ENCODE data around the gene CACNA2D4.
"Not testable (repeated sequence)": the region's sequence is repeated elsewhere in the genome, so short reads cannot be mapped to it uniquely, and the experiment has no call there.

Gene CACNA2D4

GRCh38 chr12:1830401-1830845, 88.0 kb downstream of the CACNA2D4 start:
- no peak for DNase-seq (ENCODE audit: low read depth)

DNA sequence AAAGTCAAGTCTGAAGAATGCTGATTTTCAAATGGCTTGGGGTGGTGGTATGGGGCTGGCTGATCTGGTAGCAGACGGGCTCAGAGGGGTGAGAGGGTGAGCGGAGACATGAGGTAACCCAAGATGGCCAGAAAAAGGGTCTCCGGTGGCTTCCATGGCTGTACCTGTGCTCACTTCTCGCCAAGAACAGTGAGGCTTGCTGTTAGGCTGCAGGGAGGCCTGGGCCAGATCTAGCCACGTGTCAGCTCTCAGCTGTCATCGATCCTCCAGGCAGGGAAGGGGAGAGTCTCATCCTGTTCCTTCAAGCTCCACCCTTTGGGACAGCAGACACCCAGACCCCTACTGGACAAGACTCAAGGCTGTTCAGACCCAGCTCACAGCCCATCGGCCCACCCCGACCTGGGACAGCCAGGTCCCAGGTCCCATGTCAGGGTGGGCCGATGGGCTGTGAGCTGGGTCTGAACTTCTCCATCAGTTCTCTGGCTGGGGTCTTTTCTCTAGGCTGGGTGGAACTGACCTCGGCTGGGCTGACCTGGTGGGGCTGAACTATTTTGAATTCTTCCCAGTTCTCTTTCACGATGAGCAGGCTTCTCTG, 89.0 kb downstream of the CACNA2D4 start:
- DNase-seq (ENCODE audit: low read depth): no peak

DNA sequence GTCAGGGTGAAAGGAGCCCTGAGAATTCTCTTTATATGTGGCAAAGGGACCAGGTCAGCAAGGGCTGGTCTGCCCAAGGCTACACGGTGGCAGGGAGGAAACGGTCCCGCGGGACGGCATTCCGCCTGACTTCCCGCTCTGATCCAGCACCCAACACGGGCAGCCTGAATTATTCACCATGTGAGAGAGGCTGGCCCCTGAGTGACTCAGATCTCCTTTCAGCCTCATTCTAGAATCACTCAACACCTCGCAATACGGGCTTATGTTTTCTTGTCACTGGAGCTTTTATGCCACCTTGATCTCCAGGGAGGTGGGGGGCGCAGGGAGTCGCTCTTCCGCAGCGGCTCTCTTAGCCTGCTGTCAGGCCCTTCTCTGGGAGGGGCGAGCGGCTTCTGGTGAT, 89.6 kb downstream of the CACNA2D4 start:
- DNase-seq (ENCODE audit: low read depth): no peak

DNA sequence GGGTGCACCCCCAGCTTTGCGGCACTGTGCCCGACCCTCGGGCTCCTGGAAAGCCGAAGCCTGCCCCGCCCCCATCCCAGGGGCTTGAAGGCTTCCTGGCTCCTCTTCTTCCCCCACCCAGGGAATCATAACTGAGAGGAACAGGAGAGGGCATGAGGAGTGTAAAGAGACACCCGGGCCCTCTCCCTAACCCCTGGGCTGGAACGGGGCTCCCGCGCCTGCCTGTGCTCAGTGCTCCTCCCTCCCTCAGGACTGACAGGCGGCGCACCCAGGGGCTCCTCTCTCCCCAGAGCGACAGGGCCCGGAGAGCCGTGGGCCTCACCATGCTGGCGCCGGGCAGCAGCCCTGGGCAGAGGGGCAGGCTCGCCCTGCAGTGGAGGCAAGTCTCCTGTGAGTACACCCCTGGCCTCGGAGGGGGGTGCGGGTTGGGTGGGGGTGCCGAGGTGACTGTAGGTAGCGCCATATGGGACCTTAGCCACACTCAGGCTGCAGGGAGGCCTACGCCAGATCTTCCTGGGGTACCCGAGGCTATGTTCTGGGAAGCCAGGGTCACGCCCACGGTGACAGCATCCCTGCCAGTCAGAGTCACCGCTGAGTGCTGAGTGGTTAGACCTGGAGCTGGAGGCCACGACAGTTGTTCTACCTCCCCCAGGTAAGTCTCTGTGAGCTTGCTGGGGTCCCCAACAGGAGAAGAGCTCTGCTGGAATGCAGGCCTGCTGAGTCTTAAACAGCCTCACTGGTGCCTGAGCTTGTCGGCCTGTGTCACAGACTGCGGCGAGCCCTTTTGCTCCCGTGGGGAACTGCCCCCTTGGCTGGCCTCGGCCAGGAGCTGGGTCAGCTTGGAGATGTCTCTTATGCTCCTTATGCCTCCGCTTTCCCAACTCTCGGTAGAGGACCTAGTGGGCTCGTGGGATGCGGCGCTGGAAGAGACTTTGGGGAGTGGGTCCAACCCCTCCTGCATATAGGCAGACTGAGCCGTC, 90.3 kb downstream of the CACNA2D4 start:
- no peak for DNase-seq (ENCODE audit: low read depth)

GRCh38 chr12:1826867-1827705, 91.4 kb downstream of the CACNA2D4 start:
- no peak for DNase-seq (ENCODE audit: low read depth)

- DNase-seq (ENCODE audit: low read depth): no peak
Measured at GRCh38 chr12:1826401-1826800, 92.1 kb downstream of the CACNA2D4 start.

DNA sequence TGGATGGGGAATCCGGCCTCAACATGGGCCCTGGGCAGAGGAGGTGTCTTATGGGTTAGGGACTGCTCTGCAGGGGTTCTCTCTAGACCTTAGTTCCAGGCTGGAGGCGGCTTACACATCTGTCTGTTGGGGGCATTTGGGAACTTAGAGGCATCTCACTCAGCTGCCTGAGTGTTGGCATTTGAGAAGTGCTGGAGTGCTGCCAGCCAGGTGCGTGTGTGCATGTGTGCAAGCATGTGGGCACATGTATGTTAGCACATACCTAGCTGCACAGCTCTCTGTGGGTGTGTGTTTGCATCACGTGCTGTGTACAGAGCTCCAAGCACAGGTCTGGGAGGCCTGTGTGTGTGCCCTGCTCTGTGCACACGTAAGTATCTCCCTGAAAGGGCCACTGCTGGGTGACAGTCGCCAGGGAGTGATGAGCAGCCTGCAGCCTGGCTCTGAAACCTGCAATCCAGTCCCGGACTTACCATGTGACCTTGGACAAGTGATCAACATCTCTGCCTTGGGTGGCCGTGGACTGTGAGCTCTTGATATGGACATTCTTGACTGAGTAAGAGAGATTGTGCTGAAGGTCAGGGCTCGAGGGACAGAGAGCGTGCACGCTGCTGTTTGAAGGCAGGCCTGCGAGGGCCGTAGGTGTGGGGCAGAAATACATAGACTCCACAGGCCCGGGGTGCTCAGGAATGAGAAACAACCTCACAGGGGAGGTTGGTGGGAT, 92.9 kb downstream of the CACNA2D4 start:
- no peak for DNase-seq (ENCODE audit: low read depth)

- no peak for DNase-seq (ENCODE audit: low read depth)
Measured at GRCh38 chr12:1823237-1823636, 95.2 kb downstream of the CACNA2D4 start.

GRCh38 chr12:1822699-1823098, 95.8 kb downstream of the CACNA2D4 start:
- DNase-seq (ENCODE audit: low read depth): no peak

GRCh38 chr12:1821805-1822204, 96.6 kb downstream of the CACNA2D4 start:
- no peak for DNase-seq (ENCODE audit: low read depth)

GRCh38 chr12:1820896-1821291, 97.6 kb downstream of the CACNA2D4 start:
- DNase-seq (ENCODE audit: low read depth): no peak

DNA sequence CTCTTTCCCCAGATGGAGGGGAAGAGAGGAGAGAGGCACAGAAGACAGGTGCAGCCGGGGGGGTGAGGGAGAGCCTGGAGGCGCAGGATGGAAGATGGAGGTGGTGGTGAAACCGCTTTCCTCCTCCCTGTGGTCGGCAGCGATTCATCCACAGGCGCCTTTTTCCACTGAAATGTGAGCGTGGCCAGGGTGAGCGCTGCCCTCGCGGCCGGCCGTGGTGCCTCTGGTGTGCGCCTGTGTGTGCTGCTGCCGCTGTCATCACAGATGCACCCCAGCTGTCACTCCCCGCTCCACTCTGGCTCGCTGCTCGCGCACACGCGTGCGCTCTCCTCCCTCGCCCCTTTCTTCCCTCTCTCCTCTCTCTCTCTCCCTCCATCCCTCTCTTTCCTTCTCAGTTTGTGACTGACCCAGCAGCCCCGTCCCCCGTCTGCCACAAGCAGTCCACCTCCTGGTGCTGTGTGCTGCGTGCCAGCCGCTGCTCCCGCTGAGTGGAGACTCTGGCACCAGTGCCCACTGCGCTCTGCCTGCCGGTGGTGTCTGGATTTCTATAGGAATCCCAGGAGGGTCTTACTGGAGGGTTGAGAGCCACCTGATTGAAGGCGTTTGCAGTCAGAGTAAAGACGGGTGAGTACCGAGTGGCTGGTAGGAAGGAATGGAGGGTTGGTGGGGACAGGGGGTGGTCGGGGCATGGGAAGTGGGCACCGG, 98.1 kb downstream of the CACNA2D4 start, which contains the start of gene LRTM2:
Gene LRTM2 (plus strand): TSS at position 375 of the 705 bp plus-strand sequence. CDS start 7,584 bp downstream, outside the sequence.
- DNase-seq (ENCODE audit: low read depth): no peak

GRCh38 chr12:1819571-1819970, 98.9 kb downstream of the CACNA2D4 start:
- no peak for DNase-seq (ENCODE audit: low read depth)

- DNase-seq (ENCODE audit: low read depth): no peak
Measured at GRCh38 chr12:1819050-1819449, 99.4 kb downstream of the CACNA2D4 start.

GRCh38 chr12:1817928-1818327, 100.5 kb downstream of the CACNA2D4 start:
- DNase-seq (ENCODE audit: low read depth): not testable (repeated sequence)

- no peak for DNase-seq (ENCODE audit: low read depth)
Measured at GRCh38 chr12:1816730-1817348, 101.6 kb downstream of the CACNA2D4 start.

DNA sequence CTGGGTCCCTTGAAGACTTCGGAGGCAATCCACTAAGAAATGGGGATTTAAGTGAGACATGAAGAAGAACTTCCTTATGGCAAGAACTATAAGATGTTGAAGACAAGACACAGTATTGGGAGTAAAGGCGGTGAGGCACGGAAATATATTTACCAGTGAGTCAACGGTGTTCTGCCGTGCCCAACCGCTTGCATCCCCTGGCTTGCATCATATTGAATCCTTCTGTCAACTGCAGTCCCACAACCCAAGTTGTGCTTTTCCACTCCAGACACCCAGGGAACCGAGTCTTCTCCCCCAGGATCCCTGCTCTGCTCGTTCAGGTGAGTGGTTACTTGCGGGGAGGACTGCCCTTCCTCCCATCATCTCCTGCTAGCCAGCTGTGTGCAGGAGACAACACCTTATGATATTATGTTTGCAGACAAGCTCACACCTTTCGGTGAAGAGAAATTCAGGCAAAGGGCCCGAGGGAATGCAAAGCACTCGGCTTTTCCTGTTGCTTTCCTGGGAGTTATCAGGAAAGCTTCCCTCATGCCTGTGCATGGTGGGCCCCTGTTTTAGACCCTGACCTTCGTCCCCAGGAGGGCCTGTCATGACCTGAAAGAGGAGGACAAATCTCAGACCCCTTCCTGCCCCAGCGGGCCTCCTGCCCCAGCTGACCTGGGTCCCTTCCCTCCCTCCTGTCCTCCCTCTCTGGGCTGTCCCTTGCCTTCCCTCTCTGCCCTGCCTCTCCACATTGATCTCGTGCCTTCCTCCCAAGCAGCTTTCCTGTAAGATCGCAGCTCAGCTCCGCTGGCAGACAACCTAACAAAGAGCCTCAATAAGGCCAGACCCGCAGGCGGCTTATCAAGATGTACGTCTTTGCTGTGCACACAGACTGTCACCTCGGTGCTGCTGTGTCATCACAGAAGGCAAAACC, 102.4 kb downstream of the CACNA2D4 start:
- no peak for DNase-seq (ENCODE audit: low read depth)

GRCh38 chr12:1815108-1815507, 103.3 kb downstream of the CACNA2D4 start:
- DNase-seq (ENCODE audit: low read depth): no peak

- DNase-seq (ENCODE audit: low read depth): no peak
Measured at GRCh38 chr12:1814266-1814665, 104.2 kb downstream of the CACNA2D4 start.
